HG02763 (cell line): ENCODE data around the gene BRINP1.

ENCODE experiments used
- ATAC-seq: cut with Tn5 transposase; IDR thresholded peaks from one replicate; pipeline ENCODE4 v1.9.1; 2021; ENCODE audit warnings: mild to moderate bottlenecking, moderate library complexity; ENCODE audit not compliant: unreplicated experiment

The BRINP1 gene

GRCh38 chr9:119368681-119369581 lies at the start of gene BRINP1:
Gene BRINP1, minus strand, starts transcription at chr9:119369435. Its CDS starts 56,080 bp downstream, at chr9:119313355.
- ATAC-seq = no peak

GRCh38 chr9:119418721-119419120 lies 49.5 kb upstream of the BRINP1 start:
- no peak for ATAC-seq

- no peak for ATAC-seq
Measured at GRCh38 chr9:119416793-119417192, 47.6 kb upstream of the BRINP1 start.

GRCh38 chr9:119412399-119412798 lies 43.2 kb upstream of the BRINP1 start:
- ATAC-seq = no peak

GRCh38 chr9:119409552-119409951 lies 40.3 kb upstream of the BRINP1 start:
- no peak for ATAC-seq

GRCh38 chr9:119400606-119401005 lies 31.4 kb upstream of the BRINP1 start:
- ATAC-seq = no peak

GRCh38 chr9:119398350-119398749 lies 29.1 kb upstream of the BRINP1 start:
- ATAC-seq = no peak

GRCh38 chr9:119391878-119392277 lies 22.6 kb upstream of the BRINP1 start:
- ATAC-seq = no peak

GRCh38 chr9:119375892-119376291 lies 6.7 kb upstream of the BRINP1 start:
- ATAC-seq = no peak

- ATAC-seq = no peak
Measured at GRCh38 chr9:119372951-119373350, 3.7 kb upstream of the BRINP1 start.

- no peak for ATAC-seq
Measured at GRCh38 chr9:119370816-119371215, 1.6 kb upstream of the BRINP1 start.

- no peak for ATAC-seq
Measured at GRCh38 chr9:119369680-119370366, 588 bp upstream of the BRINP1 start.

GRCh38 chr9:119368179-119368578 lies 1.1 kb downstream of the BRINP1 start:
- no peak for ATAC-seq

GRCh38 chr9:119367683-119368075 lies 1.6 kb downstream of the BRINP1 start:
- no peak for ATAC-seq

- ATAC-seq = no peak
Measured at GRCh38 chr9:119366909-119367682, 2.1 kb downstream of the BRINP1 start.

GRCh38 chr9:119365291-119366027 lies 3.8 kb downstream of the BRINP1 start:
- ATAC-seq = no peak

- no peak for ATAC-seq
Measured at GRCh38 chr9:119360237-119360636, 9.0 kb downstream of the BRINP1 start.

- ATAC-seq = no peak
Measured at GRCh38 chr9:119357336-119358096, 11.7 kb downstream of the BRINP1 start.

GRCh38 chr9:119349351-119349825 lies 19.8 kb downstream of the BRINP1 start:
- ATAC-seq = no peak
